Activated CD8-positive, alpha-beta memory T cell treated with anti-CD3 and anti-CD28 coated beads, Interleukin-2, amount 50 U/mL, for 1 hour (primary cell): ENCODE data around the gene MOB2.
"Not testable (repeated sequence)": the region's sequence is repeated elsewhere in the genome, so short reads cannot be mapped to it uniquely, and the experiment has no call there.

Source experiments
- DNase-seq: peaks from one replicate; pipeline ENCODE4 v3.0.0-alpha.2; 2020; ENCODE audit errors: extremely low read depth

Gene MOB2

DNA sequence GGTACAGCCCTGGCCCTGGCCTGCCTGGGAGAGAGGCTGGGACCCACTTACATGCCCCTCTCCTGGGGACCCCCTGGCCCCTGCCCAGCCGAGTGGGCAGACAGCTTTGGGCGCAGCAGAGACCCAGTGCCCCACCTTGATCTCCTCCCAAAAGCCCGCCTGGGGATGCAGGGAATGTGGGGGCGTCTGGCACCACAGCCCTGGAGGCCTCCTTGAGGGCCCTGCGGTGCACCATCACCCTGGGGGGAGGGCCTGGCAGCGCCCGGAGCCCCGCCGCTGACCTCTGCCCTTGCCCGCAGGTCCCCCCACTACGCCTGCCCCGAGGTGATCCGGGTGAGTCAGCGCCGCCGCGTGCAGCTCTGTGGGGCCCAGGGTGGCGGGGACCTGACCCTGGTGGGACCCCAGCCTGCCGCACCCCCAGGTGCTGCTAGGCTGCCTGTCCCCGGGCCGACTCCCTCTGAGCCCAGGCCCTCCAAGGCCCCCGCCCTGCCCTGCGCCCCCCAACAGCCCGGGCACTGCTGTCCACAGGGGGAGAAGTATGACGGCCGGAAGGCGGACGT lies 43.7 kb downstream of the MOB2 start:
- DNase-seq: no peak

DNA sequence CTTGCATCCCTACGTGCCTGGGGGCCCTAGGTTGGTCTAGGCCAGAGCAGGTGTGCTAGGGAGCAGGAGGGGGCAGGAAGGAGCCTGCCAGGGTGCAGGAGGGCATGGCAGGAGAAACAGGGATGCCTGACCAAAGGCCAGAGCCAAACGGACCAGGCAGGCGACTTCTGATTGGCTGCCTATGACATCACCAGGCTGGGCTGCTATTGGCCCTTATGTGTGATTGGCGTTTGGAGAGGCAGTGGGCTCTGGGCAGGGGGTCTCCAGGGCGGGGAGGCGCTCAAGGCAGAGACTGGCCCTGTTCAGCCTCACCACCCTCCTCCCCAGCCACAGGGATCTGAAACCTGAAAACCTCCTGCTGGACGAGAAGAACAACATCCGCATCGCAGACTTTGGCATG lies 44.4 kb downstream of the MOB2 start:
- DNase-seq: no peak

DNA sequence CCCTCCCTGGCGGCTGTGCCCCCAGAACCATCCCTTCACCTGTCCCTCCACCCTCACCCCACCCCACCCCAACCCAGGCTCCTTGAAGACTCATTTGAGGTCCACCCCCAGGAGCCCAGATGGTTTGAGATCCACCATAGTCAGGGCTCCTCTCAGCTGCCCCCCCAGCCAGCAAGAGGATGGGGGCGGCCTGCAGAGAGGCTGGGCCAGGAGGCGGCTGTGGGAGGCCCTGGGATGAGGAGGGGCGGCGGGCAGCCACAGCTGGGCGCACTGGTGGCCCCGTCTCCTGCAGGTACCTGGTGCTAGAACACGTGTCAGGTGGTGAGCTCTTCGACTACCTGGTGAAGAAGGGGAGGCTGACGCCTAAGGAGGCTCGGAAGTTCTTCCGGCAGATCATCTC lies 46.1 kb downstream of the MOB2 start:
- DNase-seq: no peak

DNA sequence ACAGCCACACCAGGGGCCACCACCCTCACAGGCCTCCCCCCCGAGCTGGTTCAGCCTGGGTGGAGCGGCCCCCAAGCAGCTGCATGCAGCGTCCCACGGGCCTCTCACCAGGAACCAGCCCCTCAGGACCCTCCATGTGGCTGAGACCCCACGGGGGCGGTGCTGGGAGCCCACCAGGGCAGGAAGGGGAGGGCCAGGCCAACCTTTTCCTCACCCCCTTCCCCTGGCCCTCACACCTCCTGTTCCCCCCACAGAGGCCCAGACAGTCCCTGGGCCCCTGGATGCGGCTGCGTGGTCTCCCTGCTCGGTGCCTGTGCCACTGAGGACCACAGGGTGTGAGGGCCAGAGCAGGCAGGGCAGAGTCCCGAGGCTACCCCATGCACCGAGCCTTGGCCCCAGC lies 46.5 kb downstream of the MOB2 start:
- DNase-seq: no peak

DNA sequence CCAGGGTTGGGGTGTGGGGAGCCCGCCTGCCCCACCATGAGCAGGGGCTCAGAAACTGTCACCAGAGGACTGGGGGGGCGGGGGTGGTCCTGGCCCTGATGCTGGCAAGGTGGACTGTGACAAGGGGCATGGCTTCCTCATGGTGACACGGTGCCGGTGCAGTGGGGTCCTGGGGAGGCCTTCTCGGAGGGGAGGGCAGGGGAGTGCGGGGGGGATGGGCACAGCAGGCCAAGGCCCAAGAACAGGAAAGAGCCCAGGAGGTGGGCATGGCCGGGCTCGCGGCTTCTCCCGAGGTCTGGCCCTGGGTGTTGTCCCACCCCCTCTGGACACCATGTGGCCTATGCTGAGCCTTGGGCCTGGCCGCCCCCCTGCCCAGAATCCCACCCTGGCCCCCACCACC lies 47.2 kb downstream of the MOB2 start:
- no peak for DNase-seq

DNA sequence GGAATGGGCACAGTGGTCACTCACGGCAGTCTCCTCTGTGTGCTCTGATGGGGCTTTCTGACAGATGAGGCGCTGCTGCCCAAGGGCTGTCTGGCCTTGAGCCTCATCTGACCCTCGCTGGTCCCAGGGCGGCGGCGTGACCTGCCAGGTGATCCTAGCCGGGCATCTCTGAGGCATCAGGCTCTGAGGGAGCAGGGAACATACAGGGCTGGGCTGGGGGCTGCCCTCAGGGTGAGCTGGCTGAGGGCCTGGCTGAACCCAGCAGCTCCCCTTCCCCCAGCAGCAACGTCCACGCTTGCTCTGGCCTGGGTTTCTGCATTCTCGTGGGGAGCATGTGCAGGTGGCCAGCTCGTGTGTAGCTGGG lies 47.6 kb downstream of the MOB2 start:
- DNase-seq: no peak

DNA sequence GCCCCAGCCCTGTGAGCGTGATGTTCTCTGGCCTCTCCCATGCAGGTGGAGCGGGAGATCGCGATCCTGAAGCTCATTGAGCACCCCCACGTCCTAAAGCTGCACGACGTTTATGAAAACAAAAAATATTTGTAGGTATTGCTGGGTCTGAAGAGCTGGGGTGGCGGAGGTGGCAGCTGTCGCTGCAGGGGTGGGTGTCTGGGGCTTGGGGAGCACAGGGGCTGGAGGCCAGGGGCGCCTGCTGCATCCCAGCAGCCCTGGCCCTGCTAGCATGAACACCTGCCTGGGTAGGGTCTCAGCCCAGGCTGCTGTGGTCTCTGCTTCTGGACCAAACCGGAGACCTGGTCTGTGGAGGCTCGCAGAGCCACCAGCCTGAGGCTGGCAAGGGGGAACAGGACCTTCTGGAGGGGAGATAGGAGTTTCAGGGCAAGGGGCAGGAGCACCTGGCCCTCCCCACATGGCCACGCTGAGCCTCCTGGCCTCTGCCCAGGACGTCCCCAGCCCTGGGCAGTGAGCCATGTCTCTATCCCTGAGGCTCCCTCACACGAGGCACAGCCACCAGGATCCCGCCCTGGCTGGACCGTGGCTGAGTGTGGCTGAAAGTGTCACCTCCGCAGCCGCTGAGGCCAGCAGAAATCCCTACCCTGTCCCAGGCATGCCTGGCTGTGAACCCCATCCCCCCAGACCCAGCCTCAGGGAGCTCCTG lies 48.2 kb downstream of the MOB2 start:
- no peak for DNase-seq

DNA sequence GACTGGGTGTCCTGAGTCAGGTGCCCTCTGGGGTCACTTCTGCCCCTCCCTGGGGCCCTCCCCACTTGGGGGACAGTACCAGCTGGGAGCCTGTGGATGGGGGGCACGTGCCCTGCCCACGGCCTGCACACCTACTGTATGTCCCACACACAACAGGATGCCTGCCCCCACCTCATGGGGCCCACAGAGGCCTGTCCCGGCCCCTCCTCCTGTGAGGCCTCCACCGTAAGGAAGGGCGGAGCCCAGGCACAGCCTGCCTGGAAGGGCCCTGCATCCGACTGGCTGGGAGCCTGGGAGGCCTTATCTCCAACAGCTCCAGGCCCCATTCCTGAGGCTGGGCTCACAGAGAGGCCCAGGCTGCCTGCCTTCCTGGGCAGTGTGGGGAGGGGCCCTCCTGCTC lies 49.1 kb downstream of the MOB2 start:
- DNase-seq: no peak

DNA sequence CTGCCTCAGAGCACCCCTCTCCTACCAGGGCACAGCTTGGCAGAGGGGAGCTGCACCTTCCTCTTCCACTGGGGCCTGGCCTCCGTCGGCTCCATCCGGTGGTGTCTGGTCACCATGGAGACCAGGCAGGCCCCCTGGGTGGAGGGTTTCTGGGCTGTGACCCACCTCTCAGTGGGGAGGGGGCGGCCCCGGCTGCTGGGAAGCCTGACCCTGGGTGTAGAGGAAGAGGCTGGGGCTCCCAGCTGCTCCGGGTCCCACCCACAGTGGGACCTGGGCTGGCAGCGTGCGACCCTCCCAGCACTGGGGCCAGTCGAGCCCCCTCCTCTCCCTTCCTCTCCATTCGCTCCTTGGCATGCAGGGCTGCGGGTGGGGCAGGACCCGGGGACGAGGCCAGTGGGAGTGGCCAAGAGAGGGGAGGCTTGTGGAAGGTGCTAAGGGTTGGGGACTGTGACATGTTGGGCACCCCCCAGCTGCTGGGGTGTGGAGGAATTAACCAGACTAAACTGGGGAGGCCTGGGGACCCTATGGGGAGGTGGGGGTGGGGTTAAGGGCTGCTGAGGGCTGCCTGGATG lies 50.0 kb downstream of the MOB2 start:
- DNase-seq: no peak

DNA sequence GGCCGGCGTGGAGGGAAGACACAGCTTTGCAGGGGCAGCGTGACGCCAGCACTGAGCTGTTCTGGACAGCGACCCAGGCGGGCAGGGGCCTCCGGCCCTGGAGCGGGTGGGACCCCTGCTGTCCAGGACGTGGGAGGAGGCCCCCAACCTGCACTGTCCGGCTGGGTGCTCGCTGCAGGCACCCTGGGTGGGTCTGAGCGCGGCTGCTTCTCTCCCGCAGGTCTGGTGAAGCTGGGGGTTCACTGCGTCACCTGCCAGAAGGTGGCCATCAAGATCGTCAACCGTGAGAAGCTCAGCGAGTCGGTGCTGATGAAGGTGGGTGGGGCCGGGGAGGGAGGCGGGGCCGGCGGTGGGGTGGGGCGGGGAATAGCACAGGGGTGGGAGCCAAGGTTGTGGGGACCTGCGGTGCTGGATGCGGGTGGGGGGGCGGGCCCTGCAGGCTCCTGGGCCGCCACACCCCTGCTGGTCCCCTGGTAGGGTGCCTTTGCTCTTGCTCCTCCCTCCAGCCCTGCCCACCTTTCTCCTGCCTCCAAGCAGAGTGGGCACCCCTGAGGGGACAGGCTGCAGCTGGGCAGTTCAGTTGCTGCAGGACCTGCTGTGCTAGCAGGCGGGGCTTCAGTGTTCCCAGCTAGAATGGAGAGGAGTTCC lies 50.6 kb downstream of the MOB2 start:
- no peak for DNase-seq

DNA sequence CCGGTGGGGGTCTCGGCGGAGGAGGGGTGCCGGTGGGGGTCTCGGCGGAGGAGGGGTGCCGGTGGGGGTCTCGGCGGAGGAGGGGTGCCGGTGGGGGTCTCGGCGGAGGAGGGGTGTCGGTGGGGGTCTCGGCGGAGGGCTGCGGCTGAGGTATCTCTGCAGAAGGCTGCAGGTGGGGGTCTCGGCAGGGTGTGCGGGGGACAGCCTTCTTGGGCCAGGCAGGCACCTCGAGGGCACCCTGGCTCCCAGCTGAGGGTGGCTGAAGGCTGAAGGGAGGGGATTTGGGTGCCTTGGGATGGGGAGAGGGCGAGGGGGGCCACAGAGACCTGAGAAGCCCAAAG lies 51.1 kb downstream of the MOB2 start:
- DNase-seq: not testable (repeated sequence)

DNA sequence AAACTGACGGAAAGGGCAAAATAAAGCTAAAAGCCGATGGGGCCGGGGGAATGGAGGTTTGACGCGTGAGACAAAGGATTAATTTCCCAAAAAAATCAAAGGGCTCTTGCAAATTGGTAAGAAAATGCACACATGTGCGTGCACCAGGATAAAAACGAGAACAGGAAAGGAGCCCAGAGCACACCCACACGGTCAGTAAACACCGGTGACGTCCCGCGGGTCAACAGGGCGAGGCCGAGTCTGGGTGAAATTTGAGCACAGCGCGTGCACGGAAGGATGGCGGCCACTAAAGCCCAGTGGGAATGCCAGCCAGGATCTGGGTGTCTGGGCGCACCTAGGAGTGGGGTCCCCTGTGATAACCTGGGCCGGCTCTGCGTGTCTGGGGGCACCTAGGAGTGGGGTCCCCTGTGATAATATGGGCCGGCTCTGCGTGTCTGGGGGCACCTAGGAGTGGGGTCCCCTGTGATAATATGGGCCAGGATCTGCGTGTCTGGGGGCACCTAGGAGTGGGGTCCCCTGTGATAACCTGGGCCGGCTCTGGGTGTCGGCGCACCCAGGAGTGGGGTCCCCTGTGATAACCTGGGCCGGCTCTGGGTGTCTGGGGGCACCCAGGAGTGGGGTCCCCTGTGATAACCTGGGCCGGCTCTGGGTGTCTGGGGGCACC lies 52.5 kb downstream of the MOB2 start:
- DNase-seq: no peak

DNA sequence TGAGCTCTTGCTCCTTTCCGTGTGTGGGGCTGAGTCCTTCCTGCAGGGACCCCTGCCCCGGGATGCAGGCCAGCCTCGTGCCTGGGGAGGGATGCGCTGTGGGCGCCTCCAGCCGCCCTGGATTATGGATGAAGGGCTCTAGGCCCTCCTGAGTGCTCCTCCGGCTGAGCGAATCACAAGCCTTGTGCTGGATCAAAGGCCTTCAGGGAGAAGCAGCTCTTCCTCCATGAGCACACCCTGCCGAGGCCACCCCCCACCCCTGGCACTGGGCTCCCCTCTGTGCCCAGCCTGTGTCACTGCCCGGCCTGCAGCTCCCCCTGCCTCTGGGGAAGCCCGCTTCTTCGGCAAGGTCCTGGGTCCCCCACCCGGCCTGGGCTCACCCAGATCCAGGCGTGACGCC lies 53.0 kb downstream of the MOB2 start:
- DNase-seq: no peak

DNA sequence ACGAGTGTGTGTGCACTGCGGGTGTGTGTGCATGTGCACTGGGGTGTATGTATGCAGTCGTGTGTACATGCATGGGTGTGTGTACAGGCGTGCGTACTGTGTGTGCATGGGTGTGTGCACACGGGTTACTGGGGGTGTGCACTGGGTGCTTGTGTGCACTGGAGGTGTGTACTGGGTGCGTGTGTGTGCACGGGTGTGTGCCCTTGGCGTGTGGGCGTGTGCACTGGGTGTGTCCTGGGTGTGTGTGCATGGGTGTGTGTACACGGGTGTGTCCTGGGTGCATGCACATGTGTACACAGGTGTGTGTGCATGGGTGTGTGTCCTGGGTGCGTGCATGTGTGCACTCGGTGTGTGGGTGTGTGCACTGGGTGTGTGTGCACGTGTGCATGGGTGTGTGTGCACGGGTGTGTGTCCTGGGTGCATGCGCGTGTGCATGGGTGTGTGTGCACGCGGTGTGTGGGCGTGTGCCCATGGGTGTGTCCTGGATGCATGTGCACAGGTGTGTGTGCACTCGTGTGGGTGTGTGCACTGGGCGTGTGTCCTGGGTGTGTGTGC lies 57.7 kb downstream of the MOB2 start:
- no peak for DNase-seq

DNA sequence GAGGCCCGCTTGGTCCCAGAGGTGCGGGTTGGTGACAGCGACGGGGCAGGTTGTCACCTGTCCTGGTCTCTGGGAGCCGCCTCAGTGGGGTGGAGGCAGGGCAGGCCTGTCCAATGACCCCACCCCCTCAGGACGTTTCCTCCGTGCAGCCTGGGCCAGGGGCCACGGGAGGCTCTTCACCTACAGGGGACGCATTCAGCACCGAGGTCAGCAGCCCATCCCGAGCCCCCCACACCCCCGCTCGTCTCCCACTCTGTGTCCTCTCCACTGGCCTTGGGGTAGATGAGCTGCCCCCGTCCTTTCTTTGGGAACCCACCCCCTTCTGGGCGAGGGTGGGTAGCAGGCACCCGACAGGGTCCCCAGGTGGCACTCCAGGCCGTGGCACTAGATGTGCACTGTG lies 61.1 kb downstream of the MOB2 start:
- DNase-seq: no peak

DNA sequence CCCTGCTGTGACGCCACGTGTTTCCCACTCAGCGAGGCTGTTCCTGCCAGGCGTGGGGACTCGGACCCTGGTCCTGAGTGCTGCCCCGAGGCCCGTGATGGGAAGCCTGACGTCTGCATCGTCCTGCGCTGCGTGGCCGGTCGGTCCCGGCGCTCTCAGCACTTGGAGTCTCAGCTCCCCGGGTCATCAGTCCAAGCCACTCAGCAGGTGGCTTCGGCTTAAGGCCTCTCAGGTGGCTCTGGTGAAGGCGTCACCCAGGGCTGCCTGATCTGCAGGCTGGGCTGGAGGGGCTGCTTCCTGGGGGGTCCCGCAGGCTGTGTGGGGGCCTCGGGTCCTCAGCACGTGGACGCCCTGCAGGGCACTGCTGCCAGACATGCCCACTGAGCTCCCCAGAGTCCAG lies 61.6 kb downstream of the MOB2 start:
- DNase-seq: no peak

DNA sequence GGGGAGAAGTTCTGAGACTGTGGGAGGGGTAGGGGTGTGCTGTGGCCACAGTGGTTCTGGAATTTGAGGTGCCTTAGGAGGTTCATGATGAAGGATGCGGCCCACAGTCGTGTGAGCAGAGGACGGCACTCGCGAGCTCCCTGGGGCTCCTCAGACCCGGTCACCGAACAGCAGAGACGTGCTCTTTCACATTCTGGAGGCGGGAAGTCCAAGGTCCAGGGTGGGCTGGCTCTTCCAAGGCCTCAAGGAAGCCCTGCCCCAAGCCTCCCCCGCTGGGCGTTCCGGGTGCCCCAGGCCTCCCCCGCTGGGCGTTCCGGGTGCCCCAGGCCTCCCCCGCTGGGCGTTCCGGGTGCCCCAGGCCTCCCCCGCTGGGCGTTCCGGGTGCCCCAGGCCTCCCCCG lies 63.2 kb downstream of the MOB2 start:
- DNase-seq: not testable (repeated sequence)

DNA sequence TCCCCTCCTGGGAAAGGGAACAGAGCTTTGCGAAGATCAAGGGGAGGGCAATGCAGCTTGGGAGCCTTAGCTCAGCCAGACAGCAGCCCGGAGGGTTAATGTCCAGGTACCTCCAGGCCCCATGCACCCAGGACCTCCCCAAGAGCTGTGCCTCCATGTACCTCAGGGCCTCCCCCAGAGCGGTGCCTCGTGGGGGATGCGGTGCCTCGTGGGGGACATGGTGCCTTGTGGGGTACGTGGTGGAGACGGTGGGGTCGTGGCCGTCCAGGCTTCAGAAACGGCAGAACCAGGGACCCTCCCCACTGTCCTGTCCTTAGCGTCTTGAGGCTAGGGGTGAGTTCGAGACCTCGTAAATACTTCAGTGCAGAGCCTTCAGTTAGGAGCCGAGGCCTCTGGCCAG lies 63.6 kb downstream of the MOB2 start:
- DNase-seq: no peak

DNA sequence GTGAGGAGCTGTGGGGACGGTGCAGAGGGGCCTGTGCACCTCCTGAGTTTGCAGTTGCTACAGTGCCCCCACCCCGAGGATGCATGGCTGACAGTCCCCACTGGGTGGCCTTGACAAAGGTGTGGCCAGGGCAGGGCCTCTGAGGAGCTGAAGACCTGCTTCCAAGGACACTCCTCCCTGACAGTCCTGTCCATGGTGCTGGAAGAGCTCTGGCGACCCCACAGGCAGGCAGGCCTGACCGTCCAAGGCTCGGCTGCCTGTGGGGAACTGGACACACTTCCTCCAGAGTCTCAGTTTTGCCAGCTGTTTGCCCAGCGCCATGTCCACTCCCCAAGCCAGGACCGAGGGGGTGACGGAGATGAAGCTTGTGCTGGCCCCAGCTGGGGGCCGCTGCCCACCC lies 64.1 kb downstream of the MOB2 start:
- DNase-seq: no peak

DNA sequence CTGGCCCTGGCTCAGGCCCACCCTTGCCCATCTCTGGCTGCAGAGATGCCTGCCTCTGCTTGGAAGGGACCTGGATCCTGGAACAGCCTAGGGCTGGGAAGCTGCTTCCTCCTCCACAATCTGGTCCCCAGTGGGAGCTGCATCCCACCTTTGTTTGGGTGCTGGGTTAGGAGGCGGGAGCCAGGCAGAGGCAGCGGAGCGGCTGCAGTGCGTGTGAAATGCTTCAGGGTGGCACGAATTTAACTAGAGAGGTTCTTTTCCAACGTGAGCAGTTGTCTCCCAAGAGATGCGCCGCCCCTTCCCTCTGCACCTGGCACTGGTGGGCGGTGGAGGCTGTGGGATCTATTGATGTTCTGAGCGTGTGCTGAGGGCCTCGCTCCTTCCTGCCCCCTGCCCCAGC lies 65.3 kb downstream of the MOB2 start:
- no peak for DNase-seq

DNA sequence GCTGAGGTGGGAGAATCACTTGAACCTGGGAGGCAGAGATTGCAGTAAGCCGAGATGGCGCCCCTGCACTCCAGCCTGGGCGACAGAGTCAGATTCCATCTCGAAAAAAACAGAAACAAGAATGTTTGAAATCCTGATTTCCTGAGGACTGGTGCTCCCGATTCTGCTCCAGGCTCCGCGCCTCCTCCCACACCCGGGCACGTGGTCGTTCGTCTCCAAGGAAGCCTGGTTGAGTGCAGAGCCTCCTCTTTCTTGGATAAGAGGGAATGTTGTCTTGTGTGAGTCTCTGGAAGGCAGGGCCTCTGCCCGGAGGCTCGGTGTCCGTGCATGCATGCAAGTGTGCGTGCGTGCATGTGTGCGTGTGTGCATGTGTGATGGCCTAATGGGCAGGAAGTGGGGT lies 66.8 kb downstream of the MOB2 start:
- no peak for DNase-seq
